Measurements from ENCODE around the gene RMND5A. TPM values are rescaled to one million over a fixed set of nuclear protein-coding genes. Genes with fewer than 3 reads are reported as not detected.

Gene RMND5A
- polyA plus RNA-seq, 4 donors, result 13.5 to 63.5 (median 19.8) TPM

GRCh38 chr2:86793752-86794151, 73.7 kb downstream of the RMND5A start:
- peaks cover 0 to 15% (median 2%) of the 10 kb centered on the region in 3 donors for H3K4me1 ChIP-seq (ENCODE audit: control insufficient read depth in 3 of 3, insufficient read depth in 2 of 3, low read depth in 1 of 3, low read length in 2 of 3)
- WGBS, 3 donors, result 70 to 96% (median 78%) methylated on average over 4 of the region's 4 CpGs
- H3K27ac ChIP-seq (ENCODE audit: low read depth in 1 of 3, low read length in 2 of 3), result no peak overlapping the region
- no peaks in the 10 kb centered on the region for H3K36me3 ChIP-seq (ENCODE audit: control insufficient read depth in 3 of 3, insufficient read depth in 2 of 3, low read depth in 1 of 3, low read length in 3 of 3)
- peak in 1 of 2 donors; percentile 43 for DNase-seq
- FAIRE-seq, result no peak
- peaks cover 13 to 57% (median 30%) of the 10 kb centered on the region in 3 donors for H3K27me3 ChIP-seq (ENCODE audit: control insufficient read depth in 3 of 3, insufficient read depth in 3 of 3, low read length in 3 of 3)
- peaks cover 0 to 10% of the 10 kb centered on the region in 2 donors for H3K9me3 ChIP-seq (ENCODE audit: control insufficient read depth in 2 of 2, insufficient read depth in 1 of 2, low read depth in 1 of 2, low read length in 1 of 2)
- no peak overlapping the region for H3K4me3 ChIP-seq (ENCODE audit: low read depth in 1 of 3, low read length in 3 of 3)

DNA sequence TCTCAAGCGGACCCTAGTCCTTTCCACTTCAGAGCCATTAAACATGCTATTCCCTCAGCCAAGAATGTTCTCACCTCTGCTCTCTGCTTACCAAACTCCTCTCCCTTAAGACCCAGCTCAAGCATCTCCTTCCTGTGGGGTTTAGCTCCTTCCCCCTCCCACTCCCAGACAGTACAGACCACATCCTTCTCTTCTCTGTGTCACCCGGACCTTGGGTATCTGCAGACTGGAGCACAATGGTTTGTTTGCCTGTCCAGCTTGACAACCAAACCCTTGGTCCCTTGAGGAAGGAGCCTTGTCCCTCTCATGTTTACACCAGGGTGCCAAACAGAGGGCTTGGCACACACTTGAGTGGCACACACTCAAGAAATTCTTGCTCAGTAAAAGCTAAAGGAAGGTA, 74.8 kb downstream of the RMND5A start:
- 58 to 69% (median 65%) methylated on average over 2 of the region's 2 CpGs for WGBS, 3 donors
- FAIRE-seq, result no peak

GRCh38 chr2:86800856-86801567, 80.9 kb downstream of the RMND5A start:
- Histone ChIP-seq H3K27ac (ENCODE audit: low read depth in 1 of 3, low read length in 2 of 3) (no peak overlapping the region), H3K4me1 (ENCODE audit: control insufficient read depth in 3 of 3, insufficient read depth in 2 of 3, low read depth in 1 of 3, low read length in 2 of 3) (no peaks in the 10 kb centered on the region), H3K27me3 (ENCODE audit: control insufficient read depth in 3 of 3, insufficient read depth in 3 of 3, low read length in 3 of 3) (peaks cover 0 to 6% (median under 1%) of the 10 kb centered on the region in 3 donors), H3K9me3 (ENCODE audit: control insufficient read depth in 2 of 2, insufficient read depth in 1 of 2, low read depth in 1 of 2, low read length in 1 of 2) (peaks cover 0 to 10% of the 10 kb centered on the region in 2 donors), H3K4me3 (ENCODE audit: low read depth in 1 of 3, low read length in 3 of 3) (no peak overlapping the region), H3K36me3 (ENCODE audit: control insufficient read depth in 3 of 3, insufficient read depth in 2 of 3, low read depth in 1 of 3, low read length in 3 of 3) (no peaks in the 10 kb centered on the region)
- no peak for FAIRE-seq
- no peak for DNase-seq
- WGBS, 3 donors, result 83 to 93% (median 92%) methylated on average over 2 of the region's 2 CpGs

More for the DNA sequence above, 74.8 kb downstream of the RMND5A start:
- peaks cover 0 to 10% of the 10 kb centered on the region in 2 donors for H3K9me3 ChIP-seq (ENCODE audit: control insufficient read depth in 2 of 2, insufficient read depth in 1 of 2, low read depth in 1 of 2, low read length in 1 of 2)
- H3K36me3 ChIP-seq (ENCODE audit: control insufficient read depth in 3 of 3, insufficient read depth in 2 of 3, low read depth in 1 of 3, low read length in 3 of 3), result no peaks in the 10 kb centered on the region
- H3K27ac ChIP-seq (ENCODE audit: low read depth in 1 of 3, low read length in 2 of 3), result no peak overlapping the region
- DNase-seq, result peak in 1 of 2 donors; percentile 25
- H3K4me1 ChIP-seq (ENCODE audit: control insufficient read depth in 3 of 3, insufficient read depth in 2 of 3, low read depth in 1 of 3, low read length in 2 of 3), result peaks cover 0 to 10% (median 0%) of the 10 kb centered on the region in 3 donors
- peaks cover 9 to 46% (median 23%) of the 10 kb centered on the region in 3 donors for H3K27me3 ChIP-seq (ENCODE audit: control insufficient read depth in 3 of 3, insufficient read depth in 3 of 3, low read length in 3 of 3)
- H3K4me3 ChIP-seq (ENCODE audit: low read depth in 1 of 3, low read length in 3 of 3), result no peak overlapping the region

DNA sequence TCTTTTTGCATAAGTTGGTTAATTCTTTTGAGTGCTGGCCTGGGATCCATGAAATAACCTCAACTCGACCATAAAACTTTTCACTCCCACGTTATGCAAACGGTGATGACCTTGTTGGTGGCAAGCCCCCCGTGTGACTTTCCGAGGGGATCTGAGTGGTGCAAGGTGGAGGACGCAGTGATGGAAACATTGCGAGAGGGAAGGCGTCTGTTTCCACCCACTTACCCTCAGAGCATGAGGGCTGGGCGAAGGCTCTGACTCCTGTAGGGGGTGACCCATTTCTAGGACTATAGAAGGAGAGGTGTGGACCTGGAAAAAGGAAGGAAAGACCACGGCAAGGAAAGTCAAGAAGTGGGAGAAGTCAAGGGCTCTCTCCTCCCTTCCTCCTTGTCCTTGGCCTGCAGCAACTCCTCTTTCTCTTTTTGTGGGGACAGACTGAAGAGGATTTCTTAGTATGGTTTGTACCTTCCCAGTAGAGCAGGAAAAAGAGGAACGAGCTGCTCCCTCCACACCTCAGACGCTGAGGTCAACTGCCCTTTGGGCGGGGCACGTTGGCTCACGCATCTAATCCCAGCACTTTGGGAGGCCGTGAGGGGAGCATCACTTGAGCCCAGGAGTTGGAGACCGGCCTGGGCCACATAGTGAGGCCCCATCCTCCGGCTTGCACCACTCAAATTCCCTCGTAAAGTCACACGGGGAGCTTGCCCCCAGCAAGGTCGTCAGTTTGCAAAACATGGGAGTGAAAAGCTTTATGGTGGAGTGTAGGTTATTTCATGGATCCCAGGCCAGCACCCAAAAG, 86.2 kb downstream of the RMND5A start:
- no peak for FAIRE-seq
- WGBS, 3 donors, result 52 to 73% (median 53%) methylated on average over 21 of the region's 21 CpGs
- Histone ChIP-seq H3K36me3 (ENCODE audit: control insufficient read depth in 3 of 3, insufficient read depth in 2 of 3, low read depth in 1 of 3, low read length in 3 of 3) (no peaks in the 10 kb centered on the region), H3K4me3 (ENCODE audit: low read depth in 1 of 3, low read length in 3 of 3) (peak overlapping the region in 1 of 3 donors; percentile 35), H3K4me1 (ENCODE audit: control insufficient read depth in 3 of 3, insufficient read depth in 2 of 3, low read depth in 1 of 3, low read length in 2 of 3) (peaks cover 0 to 3% (median 0%) of the 10 kb centered on the region in 3 donors), H3K27me3 (ENCODE audit: control insufficient read depth in 3 of 3, insufficient read depth in 3 of 3, low read length in 3 of 3) (peaks cover 2 to 20% (median 14%) of the 10 kb centered on the region in 3 donors), H3K9me3 (ENCODE audit: control insufficient read depth in 2 of 2, insufficient read depth in 1 of 2, low read depth in 1 of 2, low read length in 1 of 2) (no peaks in the 10 kb centered on the region), H3K27ac (ENCODE audit: low read depth in 1 of 3, low read length in 2 of 3) (peak overlapping the region in 1 of 3 donors; percentile 64)
- no peak for DNase-seq

- Histone ChIP-seq H3K9me3 (ENCODE audit: control insufficient read depth in 2 of 2, insufficient read depth in 1 of 2, low read depth in 1 of 2, low read length in 1 of 2) (no peaks in the 10 kb centered on the region), H3K36me3 (ENCODE audit: control insufficient read depth in 3 of 3, insufficient read depth in 2 of 3, low read depth in 1 of 3, low read length in 3 of 3) (no peaks in the 10 kb centered on the region), H3K4me1 (ENCODE audit: control insufficient read depth in 3 of 3, insufficient read depth in 2 of 3, low read depth in 1 of 3, low read length in 2 of 3) (peaks cover 0 to 3% (median 0%) of the 10 kb centered on the region in 3 donors), H3K27ac (ENCODE audit: low read depth in 1 of 3, low read length in 2 of 3) (peak overlapping the region in 1 of 3 donors; percentile 60), H3K27me3 (ENCODE audit: control insufficient read depth in 3 of 3, insufficient read depth in 3 of 3, low read length in 3 of 3) (peaks cover 2 to 20% (median 14%) of the 10 kb centered on the region in 3 donors), H3K4me3 (ENCODE audit: low read depth in 1 of 3, low read length in 3 of 3) (peak overlapping the region in 2 of 3 donors; percentile 59 to 67)
- no peak for FAIRE-seq
- WGBS, 3 donors, result 17 to 26% (median 19%) methylated on average over 11 of the region's 11 CpGs
- no peak for DNase-seq
Measured at GRCh38 chr2:86807133-86807467, 87.0 kb downstream of the RMND5A start.

- DNase-seq (peak; percentile 47 to 88), FAIRE-seq (no peak)
- H3K27ac ChIP-seq (ENCODE audit: low read depth in 1 of 3, low read length in 2 of 3), result peak overlapping the region; percentile 8 to 60 (median 22)
- H3K9me3 ChIP-seq (ENCODE audit: control insufficient read depth in 2 of 2, insufficient read depth in 1 of 2, low read depth in 1 of 2, low read length in 1 of 2), result no peaks in the 10 kb centered on the region
- peaks cover 2 to 20% (median 14%) of the 10 kb centered on the region in 3 donors for H3K27me3 ChIP-seq (ENCODE audit: control insufficient read depth in 3 of 3, insufficient read depth in 3 of 3, low read length in 3 of 3)
- peak overlapping the region; percentile 7 to 67 (median 59) for H3K4me3 ChIP-seq (ENCODE audit: low read depth in 1 of 3, low read length in 3 of 3)
- 1% methylated on average over 48 to 51 of the region's 51 CpGs for WGBS, 3 donors
- H3K4me1 ChIP-seq (ENCODE audit: control insufficient read depth in 3 of 3, insufficient read depth in 2 of 3, low read depth in 1 of 3, low read length in 2 of 3), result peaks cover 0 to 3% (median 0%) of the 10 kb centered on the region in 3 donors
- no peaks in the 10 kb centered on the region for H3K36me3 ChIP-seq (ENCODE audit: control insufficient read depth in 3 of 3, insufficient read depth in 2 of 3, low read depth in 1 of 3, low read length in 3 of 3)
Measured at GRCh38 chr2:86807468-86808275, 87.6 kb downstream of the RMND5A start.

DNA sequence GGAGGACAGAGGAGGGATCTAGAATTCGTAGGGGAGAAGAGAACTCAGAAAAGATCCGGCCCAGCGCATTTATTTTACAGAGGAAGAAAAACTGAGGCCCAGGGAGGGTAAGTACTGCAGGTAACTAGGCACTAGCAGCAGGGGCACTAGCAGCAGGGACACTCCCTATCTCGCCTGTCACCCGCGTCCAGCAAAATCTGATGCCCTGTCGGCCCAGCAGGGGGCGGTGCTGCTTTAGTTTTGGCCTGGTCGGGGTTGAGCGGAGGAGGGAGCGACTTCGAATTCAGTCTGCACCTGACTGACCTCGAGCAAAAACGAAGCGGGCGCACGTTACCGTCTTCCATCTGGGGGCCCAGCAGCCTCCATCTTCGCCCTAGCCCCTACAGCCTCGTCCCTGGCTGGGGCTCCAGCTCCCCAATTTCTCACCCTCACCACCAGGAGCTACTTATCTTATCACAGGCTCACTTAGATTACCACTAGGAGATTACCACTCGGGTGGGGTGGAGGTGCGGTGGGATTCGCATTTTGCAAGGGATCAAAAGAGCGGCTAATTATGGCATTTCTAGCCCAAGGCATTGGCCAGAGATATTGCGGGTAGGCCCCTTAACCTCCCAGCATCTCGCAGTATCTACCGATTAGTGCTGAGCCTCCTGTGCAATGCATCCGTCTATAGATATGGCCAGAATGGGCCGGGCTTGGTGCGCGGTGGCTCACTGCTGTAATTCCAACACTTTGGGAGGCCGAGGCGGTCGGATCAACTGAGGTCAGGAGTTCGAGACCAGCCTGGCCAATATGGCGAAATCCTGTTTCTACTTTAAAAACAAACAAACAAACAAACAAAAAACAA, 88.4 kb downstream of the RMND5A start:
- Histone ChIP-seq H3K36me3 (ENCODE audit: control insufficient read depth in 3 of 3, insufficient read depth in 2 of 3, low read depth in 1 of 3, low read length in 3 of 3) (no peaks in the 10 kb centered on the region), H3K4me1 (ENCODE audit: control insufficient read depth in 3 of 3, insufficient read depth in 2 of 3, low read depth in 1 of 3, low read length in 2 of 3) (peaks cover 0 to 3% (median 0%) of the 10 kb centered on the region in 3 donors), H3K27me3 (ENCODE audit: control insufficient read depth in 3 of 3, insufficient read depth in 3 of 3, low read length in 3 of 3) (peaks cover 2 to 20% (median 14%) of the 10 kb centered on the region in 3 donors), H3K4me3 (ENCODE audit: low read depth in 1 of 3, low read length in 3 of 3) (peak overlapping the region in 2 of 3 donors; percentile 59 to 67), H3K27ac (ENCODE audit: low read depth in 1 of 3, low read length in 2 of 3) (peak overlapping the region in 1 of 3 donors; percentile 60), H3K9me3 (ENCODE audit: control insufficient read depth in 2 of 2, insufficient read depth in 1 of 2, low read depth in 1 of 2, low read length in 1 of 2) (no peaks in the 10 kb centered on the region)
- 4 to 8% (median 5%) methylated on average over 34 to 36 of the region's 36 CpGs for WGBS, 3 donors
- DNase-seq, result peak; percentile 92 to 95
- FAIRE-seq, result no peak

Measured in small intestine (tissue), 7 donors.